ENCODE measurements around the gene MIDN. TPM values are rescaled to one million over a fixed set of nuclear protein-coding genes. Genes with fewer than 3 reads are reported as not detected.

Gene MIDN
- polyA plus RNA-seq, 2 of the 4 experiments (the other 2 are of a cell fraction), result 9.1 to 31.4 TPM

- 0% methylated on average over 15 of the region's 64 CpGs for whole genome bisulfite sequencing (ENCODE audit: missing lambda C conversion rate)
- POLR2A ChIA-PET, result interaction anchor here (0.6 to 1.6 kb wide), 12 partner anchors 9 to 285 kb away, joined by 3 to 98 read pairs (median 8); partner anchors contain the start of genes ABCA7, ATP5F1D, RNU6-2 and WDR18
- Histone ChIP-seq H3K4me1 (peaks cover 65% of the 10 kb centered on the region), H3K4me2 (peak overlapping the region; percentile 97), H3K27ac (peak overlapping the region; percentile 99 to 100), H3K9me3 (no peaks in the 10 kb centered on the region), H3K4me3 (peak overlapping the region; percentile 81)
- CTCF ChIA-PET, result interaction anchor here (1.2 to 18.7 kb wide), 3 partner anchors 14 to 49 kb away, joined by 3 to 500 read pairs (median 107); partner anchors contain the start of gene ATP5F1D
- FAIRE-seq (no peak), DNase-seq (ENCODE audit: low read depth in 1 of 2, low spot score in 1 of 2) (peak; percentile 64 to 86), ATAC-seq (peak; percentile 3 to 5)
- no peak for TF ChIP-seq SMC3 (IDR thresholded peaks at IDR 0.05)
- peak; percentile 87 to 96 for TF ChIP-seq JUN (IDR thresholded peaks at IDR 0.05)
- TF ChIP-seq MAFK (IDR thresholded peaks at IDR 0.05; ENCODE audit: partially characterized antibody), result peak; percentile 22
- peak; percentile 22; the same call in 2 of the 3 replicates for TF ChIP-seq BCL3 (IDR thresholded peaks at IDR 0.05)
- TF ChIP-seq MYC (IDR thresholded peaks at IDR 0.05; ENCODE audit: borderline replicate concordance, low read length), result peak; percentile 88
- peak; percentile 81; the same call in 1 of the 2 replicates for TF ChIP-seq RARB (CRISPR knock-in tag; IDR thresholded peaks at IDR 0.05)
- peak; percentile 41; the same call in 1 of the 2 replicates for TF ChIP-seq PHF8 (IDR thresholded peaks at IDR 0.05; ENCODE audit: borderline replicate concordance, low read depth)
- no peak for TF ChIP-seq RFX5 (IDR thresholded peaks at IDR 0.05)
- TF ChIP-seq TFCP2L1 (CRISPR knock-in tag; IDR thresholded peaks at IDR 0.05), result peak; percentile 35; the same call in 1 of the 2 replicates
- TF ChIP-seq TP53 (CRISPR knock-in tag; IDR thresholded peaks at IDR 0.05), result peak; percentile 70; the same call in 1 of the 2 replicates
- peak; percentile 96 for TF ChIP-seq E2F6 (IDR thresholded peaks at IDR 0.05; ENCODE audit: borderline replicate concordance, low read depth)
- 0 out of 2 replicates have a peak, but pooled peaks have one; percentile 56 for TF ChIP-seq FOSB (CRISPR knock-in tag; IDR thresholded peaks at IDR 0.05)
- no peak for TF ChIP-seq FOSL2 (IDR thresholded peaks at IDR 0.05)
- peak; percentile 12; the same call in 1 of the 2 replicates for TF ChIP-seq FOSL2 (CRISPR knock-in tag; IDR thresholded peaks at IDR 0.05)
- TF ChIP-seq EP300 (IDR thresholded peaks at IDR 0.05), result no peak
- TF ChIP-seq USF2 (IDR thresholded peaks at IDR 0.05), result peak; percentile 53
- TF ChIP-seq CEBPB (IDR thresholded peaks at IDR 0.05), result no peak
- TF ChIP-seq NPAS2 (CRISPR knock-in tag; IDR thresholded peaks at IDR 0.05; ENCODE audit: borderline replicate concordance), result no peak
- no peak for TF ChIP-seq SREBF2 (IDR thresholded peaks at IDR 0.05)
- peak; percentile 59; the same call in 1 of the 2 replicates for TF ChIP-seq PBX3 (IDR thresholded peaks at IDR 0.05)
- 0 out of 2 replicates have a peak, but pooled peaks have one; percentile 12 for TF ChIP-seq ATOH8 (CRISPR knock-in tag; IDR thresholded peaks at IDR 0.05; ENCODE audit: low read depth)
- peak; percentile 93 for TF ChIP-seq MAX (IDR thresholded peaks at IDR 0.05)
Measured at GRCh38 chr19:1269478-1270212, 21.3 kb downstream of the MIDN start.

All from A549 (cell line).